BLaER1 (cell line): ENCODE results near the gene IDH2.
A peak's percentile ranks its signal among the peaks of the same experiment; 100 is the strongest.
"Not testable (repeated sequence)": the region's sequence is repeated elsewhere in the genome, so short reads cannot be mapped to it uniquely, and the experiment has no call there.

Experiments used
- H3K27ac ChIP-seq: shearing (Covaris generic); formaldehyde crosslinking; 2 replicates; pipeline ENCODE4 v1.8.1; 2022
- H3K27me3 ChIP-seq: shearing (Covaris generic); formaldehyde crosslinking; 2 replicates; pipeline ENCODE4 v1.8.1; 2022
- H3K36me3 ChIP-seq: shearing (Covaris generic); formaldehyde crosslinking; 2 replicates; pipeline ENCODE4 v1.8.1; 2022
- H3K4me1 ChIP-seq: shearing (Covaris generic); formaldehyde crosslinking; 2 replicates; pipeline ENCODE4 v1.8.1; 2022
- H3K4me2 ChIP-seq: shearing (Covaris generic); formaldehyde crosslinking; 2 replicates; pipeline ENCODE4 v1.8.1; 2022
- H3K4me3 ChIP-seq: shearing (Covaris generic); formaldehyde crosslinking; 2 replicates; pipeline ENCODE4 v1.8.1; 2022
- H3K9ac ChIP-seq: shearing (Covaris generic); formaldehyde crosslinking; 2 replicates; pipeline ENCODE4 v1.8.1; 2022
- H3K9me3 ChIP-seq: shearing (Covaris generic); formaldehyde crosslinking; 2 replicates; pipeline ENCODE4 v1.8.1; 2022
- H4K20me1 ChIP-seq: shearing (Covaris generic); formaldehyde crosslinking; 2 replicates; pipeline ENCODE4 v1.8.1; 2022
- Cebpa-rat ChIP-seq: shearing (Covaris generic); IDR thresholded peaks from 2 replicates; pipeline ENCODE4 v1.8.1; 2022

The IDH2 gene

DNA sequence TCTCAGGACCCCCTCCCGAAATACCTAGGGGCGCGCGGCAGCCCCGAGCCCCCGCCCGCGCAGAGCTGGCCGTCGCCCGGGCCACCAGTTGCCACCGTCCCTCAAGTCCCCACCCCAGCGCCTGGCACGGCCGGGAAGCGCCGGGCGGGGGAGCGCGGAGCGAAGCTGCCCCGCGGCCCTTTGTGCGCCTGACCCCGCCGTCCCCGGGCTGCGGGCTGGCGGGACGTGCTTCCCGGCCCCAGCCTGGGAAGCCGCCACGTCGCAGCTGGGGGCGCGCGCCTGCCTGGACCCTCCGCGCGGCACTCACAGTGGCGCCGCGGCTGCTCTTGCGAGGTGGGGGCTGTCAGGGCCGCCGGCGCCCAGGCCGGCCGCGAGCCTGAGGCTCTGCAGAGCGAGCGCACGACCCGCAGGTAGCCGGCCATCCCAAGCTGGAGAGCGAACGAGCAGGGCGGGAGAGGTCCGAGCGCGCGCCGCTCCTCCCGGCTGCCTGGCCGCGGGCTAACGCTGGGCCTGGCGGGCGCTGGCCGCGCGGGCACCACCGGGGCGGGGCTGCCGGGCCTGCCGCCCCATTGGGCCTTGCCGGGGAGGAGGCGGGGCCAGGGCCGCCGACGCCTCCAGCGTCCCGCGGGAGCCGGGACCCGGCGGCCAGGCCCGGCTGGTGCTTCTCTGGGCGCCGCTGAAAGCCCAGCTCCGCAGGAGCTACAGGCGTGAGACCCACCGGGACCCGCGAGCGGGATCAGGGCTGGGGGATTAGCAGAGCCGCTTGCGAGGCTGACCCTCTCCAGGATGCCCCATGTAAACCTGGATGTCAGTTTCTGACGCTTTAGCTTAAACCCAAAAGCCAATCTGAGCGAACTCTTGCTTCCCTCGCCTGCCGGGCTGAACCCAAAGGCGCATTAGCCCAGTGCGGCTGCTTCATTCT is at the start of gene IDH2:
Gene IDH2, minus strand, starts transcription at position 500 of the 922 bp plus-strand sequence. Its CDS starts 78 bp downstream, at position 422.
- TF ChIP-seq Cebpa-rat, result no peak
- Histone ChIP-seq H3K4me1 (peaks cover 58% of the 10 kb centered on the region), H3K27me3 (0 out of 2 replicates have a peak, but pooled peaks cover 7% of the 10 kb centered on the region), H3K27ac (peak within 1 kb of the TSS; percentile 99), H3K9ac (peak within 1 kb of the TSS; percentile 99), H3K36me3 (no peaks in the 10 kb centered on the region; the same call in 1 of the 2 replicates), H3K4me3 (peak within 1 kb of the TSS; percentile 93), H3K4me2 (peak within 1 kb of the TSS; percentile 100), H3K9me3 (no peaks in the 10 kb centered on the region), H4K20me1 (peaks cover 41% of the 10 kb centered on the region)

DNA sequence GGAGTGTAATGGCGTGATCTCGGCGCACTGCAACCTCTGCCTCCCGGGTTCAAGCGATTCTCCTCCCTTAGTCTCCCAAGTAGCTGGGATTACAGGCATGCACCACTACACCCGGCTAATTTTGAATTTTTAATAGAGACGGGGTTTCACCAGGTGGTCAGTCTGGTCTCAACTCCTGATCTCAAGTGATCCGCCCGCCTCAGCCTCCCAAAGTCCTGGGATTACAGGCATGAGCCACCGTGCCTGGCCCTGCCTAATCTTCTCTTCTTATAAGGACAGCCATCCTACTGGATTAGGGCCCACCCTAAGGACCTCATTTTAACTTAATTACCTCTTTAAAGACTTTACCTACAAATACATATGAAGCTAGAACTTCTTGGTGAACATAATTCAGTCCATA is 48.3 kb upstream of the IDH2 start:
- H3K9me3 ChIP-seq, H3K27me3 ChIP-seq, H3K4me2 ChIP-seq, H4K20me1 ChIP-seq, H3K27ac ChIP-seq, H3K9ac ChIP-seq, H3K36me3 ChIP-seq, H3K4me3 ChIP-seq: not testable (repeated sequence)
- peaks cover 25% of the 10 kb centered on the region for H3K4me1 ChIP-seq

DNA sequence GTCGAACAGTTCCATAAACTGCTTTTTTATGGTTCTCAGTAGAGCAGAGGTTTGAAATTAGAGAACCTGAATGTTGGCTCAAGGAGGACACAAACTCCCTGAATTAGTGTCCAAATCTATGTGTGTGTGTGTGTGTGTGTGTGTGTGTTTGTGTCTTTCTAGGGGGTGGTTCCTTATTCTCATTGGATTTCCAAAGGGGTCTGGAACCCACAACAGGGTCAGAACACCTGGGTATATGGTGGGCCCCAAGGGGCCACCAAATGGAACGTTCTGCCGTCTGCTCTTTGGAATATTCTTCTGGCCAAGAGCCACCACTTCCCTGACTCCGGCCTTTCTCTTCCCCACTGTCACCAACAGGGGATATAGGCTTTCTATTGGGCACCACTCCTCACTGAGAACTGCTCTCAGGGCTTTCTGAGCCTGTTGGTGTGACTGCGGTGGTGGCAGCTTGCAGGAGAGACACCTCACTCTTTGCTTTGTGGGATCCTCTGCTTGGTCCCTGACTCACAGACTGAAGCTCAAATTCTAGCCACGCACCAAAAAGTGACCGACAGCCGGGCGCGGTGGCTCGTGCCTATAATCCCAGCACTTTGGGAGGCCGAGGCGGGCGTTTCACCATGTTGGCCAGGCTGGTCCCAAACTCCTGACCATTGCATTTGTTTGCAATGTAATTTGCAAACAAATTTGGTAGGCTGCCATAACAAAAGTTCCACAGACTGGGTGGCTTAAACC is 47.5 kb upstream of the IDH2 start:
- no peaks in the 10 kb centered on the region for H3K9me3 ChIP-seq
- no peak for TF ChIP-seq Cebpa-rat
- H3K36me3 ChIP-seq, result no peaks in the 10 kb centered on the region
- 0 out of 2 replicates have a peak overlapping the region, but pooled peaks have one; percentile 20 for H3K4me2 ChIP-seq
- no peak overlapping the region for H3K9ac ChIP-seq
- H3K4me1 ChIP-seq, result peaks cover 33% of the 10 kb centered on the region
- no peak overlapping the region for H3K27ac ChIP-seq
- no peaks in the 10 kb centered on the region for H3K27me3 ChIP-seq
- no peak overlapping the region for H3K4me3 ChIP-seq
- no peaks in the 10 kb centered on the region for H4K20me1 ChIP-seq

- not testable (repeated sequence) for H3K27me3 ChIP-seq, H3K9me3 ChIP-seq, H3K36me3 ChIP-seq, H4K20me1 ChIP-seq, H3K4me3 ChIP-seq, H3K9ac ChIP-seq
- H3K4me1 ChIP-seq, result peaks cover 63% of the 10 kb centered on the region
- peak overlapping the region; percentile 46; the same call in 1 of the 2 replicates for H3K27ac ChIP-seq
- peak overlapping the region; percentile 71 for H3K4me2 ChIP-seq
These were observed 44.0 kb upstream of the IDH2 start for GRCh38 chr15:90146198-90146761.

DNA sequence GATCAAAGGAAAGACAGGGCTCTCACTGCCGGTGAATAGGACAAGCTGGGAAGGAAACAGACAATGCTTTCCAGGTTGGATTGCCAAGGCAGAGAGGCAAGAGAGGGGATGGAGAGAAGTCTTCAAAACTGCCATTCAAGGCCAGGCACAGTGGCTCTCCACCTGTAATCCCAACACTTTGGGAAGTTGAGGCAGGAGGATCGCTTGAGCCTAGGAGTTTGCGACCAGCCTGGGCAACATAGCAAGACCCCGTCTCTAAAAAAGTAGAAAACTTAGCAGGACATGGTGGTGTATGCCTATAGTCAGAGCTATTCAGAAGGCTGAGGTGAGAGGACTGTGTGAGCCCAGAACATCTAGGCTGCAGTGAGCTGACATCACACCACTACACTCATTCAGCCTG is 43.5 kb upstream of the IDH2 start:
- H3K27me3 ChIP-seq, result no peaks in the 10 kb centered on the region
- peak overlapping the region; percentile 71 for H3K4me2 ChIP-seq
- peaks cover 63% of the 10 kb centered on the region for H3K4me1 ChIP-seq
- H4K20me1 ChIP-seq, result no peaks in the 10 kb centered on the region
- H3K9ac ChIP-seq, result peak overlapping the region; percentile 39; the same call in 1 of the 2 replicates
- H3K27ac ChIP-seq, result peak overlapping the region; percentile 46
- H3K9me3 ChIP-seq, result no peaks in the 10 kb centered on the region
- TF ChIP-seq Cebpa-rat, result no peak
- H3K36me3 ChIP-seq, result no peaks in the 10 kb centered on the region
- no peak overlapping the region for H3K4me3 ChIP-seq

GRCh38 chr15:90145259-90145658 is 43.0 kb upstream of the IDH2 start:
- H3K9me3 ChIP-seq, result no peaks in the 10 kb centered on the region
- H3K4me3 ChIP-seq, result no peak overlapping the region
- H3K27ac ChIP-seq, result peak overlapping the region; percentile 46
- no peak for TF ChIP-seq Cebpa-rat
- no peaks in the 10 kb centered on the region for H3K36me3 ChIP-seq
- H4K20me1 ChIP-seq, result no peaks in the 10 kb centered on the region
- H3K9ac ChIP-seq, result peak overlapping the region; percentile 39; the same call in 1 of the 2 replicates
- H3K4me1 ChIP-seq, result peaks cover 63% of the 10 kb centered on the region
- peak overlapping the region; percentile 71 for H3K4me2 ChIP-seq
- H3K27me3 ChIP-seq, result no peaks in the 10 kb centered on the region

- Histone ChIP-seq H4K20me1 (no peaks in the 10 kb centered on the region), H3K9me3 (no peaks in the 10 kb centered on the region), H3K4me2 (peak overlapping the region; percentile 59), H3K27ac (peak overlapping the region; percentile 39; the same call in 1 of the 2 replicates), H3K9ac (no peak overlapping the region), H3K36me3 (no peaks in the 10 kb centered on the region), H3K4me1 (peaks cover 59% of the 10 kb centered on the region), H3K4me3 (no peak overlapping the region), H3K27me3 (no peaks in the 10 kb centered on the region)
- no peak for TF ChIP-seq Cebpa-rat
These were observed 40.9 kb upstream of the IDH2 start for GRCh38 chr15:90143166-90143655.

GRCh38 chr15:90142216-90143165 is 40.2 kb upstream of the IDH2 start:
- peak overlapping the region; percentile 39 for H3K27ac ChIP-seq
- peaks cover 66% of the 10 kb centered on the region for H3K4me1 ChIP-seq
- H3K4me3 ChIP-seq, result no peak overlapping the region
- H3K4me2 ChIP-seq, result peak overlapping the region; percentile 59
- no peaks in the 10 kb centered on the region for H3K27me3 ChIP-seq
- no peaks in the 10 kb centered on the region for H3K9me3 ChIP-seq
- H3K36me3 ChIP-seq, result no peaks in the 10 kb centered on the region
- no peak for TF ChIP-seq Cebpa-rat
- no peak overlapping the region for H3K9ac ChIP-seq
- H4K20me1 ChIP-seq, result no peaks in the 10 kb centered on the region

DNA sequence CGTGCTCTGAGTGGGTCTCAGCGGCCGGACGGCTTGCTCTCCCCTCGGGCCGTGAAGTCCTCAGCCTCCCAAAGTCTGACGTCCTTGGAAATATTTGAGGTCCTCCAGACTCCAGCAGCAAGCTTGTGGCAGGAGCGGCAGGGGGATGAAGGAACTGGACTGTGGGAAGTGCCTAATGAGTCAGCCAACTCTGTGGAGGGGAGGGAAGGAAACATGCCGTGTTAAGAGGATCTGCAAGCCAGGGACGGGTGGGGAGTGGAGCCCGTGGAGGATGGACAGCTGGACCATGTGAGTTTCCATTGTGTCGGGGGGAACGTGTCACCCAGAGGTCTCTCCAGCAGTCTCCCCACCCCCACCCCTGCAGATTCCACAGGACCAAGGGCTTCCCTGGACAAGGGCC is 39.4 kb upstream of the IDH2 start:
- Histone ChIP-seq H3K9me3 (no peaks in the 10 kb centered on the region), H3K27me3 (no peaks in the 10 kb centered on the region), H3K36me3 (no peaks in the 10 kb centered on the region), H3K4me1 (peaks cover 60% of the 10 kb centered on the region), H3K9ac (no peak overlapping the region), H3K27ac (no peak overlapping the region), H3K4me2 (no peak overlapping the region), H3K4me3 (no peak overlapping the region), H4K20me1 (no peaks in the 10 kb centered on the region)
- no peak for TF ChIP-seq Cebpa-rat

- H4K20me1 ChIP-seq, H3K27me3 ChIP-seq, H3K4me3 ChIP-seq, H3K9me3 ChIP-seq, H3K36me3 ChIP-seq, H3K4me2 ChIP-seq, H3K9ac ChIP-seq, H3K27ac ChIP-seq: not testable (repeated sequence)
- peaks cover 39% of the 10 kb centered on the region for H3K4me1 ChIP-seq
These were observed 37.3 kb upstream of the IDH2 start for GRCh38 chr15:90139549-90139948.
